HCT116 (cell line): ENCODE data around the gene BTBD10. TPM values are rescaled to one million over a fixed set of nuclear protein-coding genes. Genes with fewer than 3 reads are reported as not detected.
A peak's percentile ranks its signal among the peaks of the same experiment; 100 is the strongest.

Source experiments
- ATAC-seq: fragments of 200-7000 bp; cut with Tn5 transposase; 2 replicates; pipeline ENCODE4 v1.9.1; 2020; ENCODE audit warnings: mild to moderate bottlenecking, moderate library complexity
- BruUV-seq: library from RNA; stranded (reverse); fragments of 400-500 nt; replicated peaks from 2 replicates; lab custom pipeline; 2021; lab: Mats Ljungman, UMichigan
- CTCF ChIA-PET: fragments of 300-600 bp; sonication (Branson Sonifier 250); formaldehyde crosslinking; loops from one replicate; lab custom pipeline; 2021; ENCODE audit warnings: antibody characterized with exemption; lab: Charles Lee
- POLR2A ChIA-PET: fragments of 300-600, 350-600 bp; sonication (Branson Sonifier 250); formaldehyde crosslinking; loops from one replicate; lab custom pipeline; 2021; ENCODE audit warnings: antibody characterized with exemption; lab: Charles Lee
- RAD21 ChIA-PET, 2 experiments: fragments of 300-600 bp; sonication (Branson Sonifier 250); formaldehyde crosslinking; loops; one replicate each; lab custom pipeline; 2023; ENCODE audit warnings: low total read pairs in 2 of 2; ENCODE audit not compliant: uncharacterized antibody in 2 of 2, unreplicated experiment in 2 of 2, low non-redundant PET in 1 of 2; lab: Charles Lee
- DNase-seq: peaks from one replicate; pipeline ENCODE4 v3.0.0-alpha.2; 2010; ENCODE audit warnings: low read depth, low spot score
- H2AFZ ChIP-seq: fragments of 200-600 bp; shearing (Covaris generic), sonication (generic); 2 replicates; pipeline ENCODE4 v1.6.1; 2017; ENCODE audit warnings: low read depth, mixed run types, mixed read lengths, antibody characterized with exemption, low read length; ENCODE audit not compliant: poor library complexity, severe bottlenecking
- H3K27ac ChIP-seq: 2 replicates; pipeline ENCODE4 v1.5.1; 2012; ENCODE audit warnings: low read depth, low read length
- H3K27me3 ChIP-seq: fragments of 200-600 bp; sonication (generic); 2 replicates; pipeline ENCODE4 v1.6.1; 2016; ENCODE audit warnings: mixed run types, low read length, mixed read lengths; ENCODE audit not compliant: insufficient read depth
- H3K36me3 ChIP-seq, 2 experiments: fragments of 200-500 bp in 1 of 2; fragments of 200-600 bp in 1 of 2; sonication (Bioruptor generic) in 1 of 2; sonication (generic) in 1 of 2; 2 replicates each; pipeline versions ENCODE4 v1.5.1 to v1.6.1; 2014 to 2016; ENCODE audit warnings: low read length in 2 of 2, inconsistent platforms in 1 of 2, mixed read lengths in 1 of 2, mixed run types in 1 of 2; ENCODE audit not compliant: insufficient read depth in 2 of 2, control insufficient read depth in 1 of 2
- H3K4me1 ChIP-seq, 2 experiments: fragments of 200-600 bp in 1 of 2; sonication (generic) in 1 of 2; 2 replicates each; pipeline versions ENCODE4 v1.5.1 to v1.6.1; 2012 to 2017; ENCODE audit warnings: low read length in 2 of 2, inconsistent platforms in 1 of 2, mild to moderate bottlenecking in 1 of 2, mixed read lengths in 1 of 2, mixed run types in 1 of 2, moderate library complexity in 1 of 2; ENCODE audit not compliant: insufficient read depth in 2 of 2, control insufficient read depth in 1 of 2
- H3K4me2 ChIP-seq: fragments of 200-600 bp; sonication (generic); 2 replicates; pipeline ENCODE4 v1.6.1; 2017; ENCODE audit warnings: mixed run types, low read length, mixed read lengths
- H3K4me3 ChIP-seq, 2 experiments: fragments of 200-600 bp in 1 of 2; sonication (generic) in 1 of 2; replicated peaks in 1 of 2; 2 replicates each; pipeline ENCODE4 v1.5.1; 2011 to 2016; ENCODE audit warnings: low read length in 2 of 2, control low read depth in 1 of 2, low read depth in 1 of 2, mild to moderate bottlenecking in 1 of 2, mixed read lengths in 1 of 2, mixed run types in 1 of 2
- H3K79me2 ChIP-seq: fragments of 200-600 bp; sonication (generic); 2 replicates; pipeline ENCODE4 v1.6.1; 2017; ENCODE audit warnings: mild to moderate bottlenecking, mixed run types, low read length, moderate library complexity, mixed read lengths; ENCODE audit not compliant: insufficient read depth
- H3K9ac ChIP-seq: fragments of 200-600 bp; sonication (generic); 2 replicates; pipeline ENCODE4 v1.6.1; 2016; ENCODE audit warnings: low read length, mixed read lengths
- H3K9me2 ChIP-seq: fragments of 200-600 bp; sonication (generic), shearing (Covaris generic); 2 replicates; pipeline ENCODE4 v1.6.1; 2017; ENCODE audit warnings: mixed run types, mild to moderate bottlenecking, moderate library complexity; ENCODE audit not compliant: insufficient read depth
- H3K9me3 ChIP-seq, 2 experiments: fragments of 200-500 bp in 1 of 2; fragments of 200-600 bp in 1 of 2; sonication (Bioruptor generic) in 1 of 2; sonication (generic) in 1 of 2; 2 replicates each; pipeline ENCODE4 v1.6.1; 2014 to 2017; ENCODE audit warnings: low read length in 2 of 2, mixed read lengths in 2 of 2, inconsistent platforms in 1 of 2, low read depth in 1 of 2, mild to moderate bottlenecking in 1 of 2, mixed run types in 1 of 2, moderate library complexity in 1 of 2; ENCODE audit not compliant: control insufficient read depth in 1 of 2, insufficient read depth in 1 of 2
- H4K20me1 ChIP-seq: fragments of 200-600 bp; sonication (generic), shearing (Covaris generic); 2 replicates; pipeline ENCODE4 v1.6.1; 2017; ENCODE audit warnings: mixed run types, mild to moderate bottlenecking, moderate library complexity; ENCODE audit not compliant: insufficient read depth
- ATF3 ChIP-seq: IDR thresholded peaks from 2 replicates; pipeline ENCODE4 v1.6.1; 2012
- CTCF ChIP-seq, 3 experiments: fragments of 200-600 bp in 1 of 3; sonication (generic) in 1 of 3; IDR thresholded peaks in 2 of 3; conservative IDR thresholded peaks in 1 of 3; 2 replicates each; pipeline ENCODE4 v1.5.1; 2012 to 2017; ENCODE audit warnings: low read depth in 2 of 3, low read length in 2 of 3, antibody characterized with exemption in 1 of 3, borderline replicate concordance in 1 of 3, control low read depth in 1 of 3, mild to moderate bottlenecking in 1 of 3, mixed read lengths in 1 of 3, mixed run types in 1 of 3, moderate library complexity in 1 of 3; ENCODE audit not compliant: insufficient read depth in 1 of 3
- ELF1 ChIP-seq: IDR thresholded peaks from 2 replicates; pipeline ENCODE4 v1.6.1; 2012; ENCODE audit warnings: low read depth, borderline replicate concordance
- MAX ChIP-seq: IDR thresholded peaks from 2 replicates; pipeline ENCODE4 v1.6.1; 2012
- RAD21 ChIP-seq: IDR thresholded peaks from 2 replicates; pipeline ENCODE4 v1.6.1; 2012; ENCODE audit warnings: low read depth, mild to moderate bottlenecking
- REST ChIP-seq: IDR thresholded peaks from 2 replicates; pipeline ENCODE4 v1.6.1; 2012; ENCODE audit warnings: low read depth
- SP1 ChIP-seq: IDR thresholded peaks from 2 replicates; pipeline ENCODE4 v1.6.1; 2012; ENCODE audit warnings: low read depth
- TCF7L2 ChIP-seq: IDR thresholded peaks from 2 replicates; pipeline ENCODE4 v1.7.0; 2011; ENCODE audit warnings: borderline replicate concordance, inconsistent platforms; ENCODE audit not compliant: insufficient read depth, insufficient read length; ENCODE audit errors: extremely low read depth
- ZBTB33 ChIP-seq: IDR thresholded peaks from 2 replicates; pipeline ENCODE4 v1.6.1; 2011; ENCODE audit warnings: mild to moderate bottlenecking, low read length, moderate library complexity; ENCODE audit not compliant: insufficient replicate concordance; ENCODE audit errors: extremely low read depth
- ZNF274 ChIP-seq: fragments of 200-500 bp; sonication (Bioruptor generic); IDR thresholded peaks from 2 replicates; pipeline ENCODE4 v1.6.1; 2014; ENCODE audit warnings: mild to moderate bottlenecking, low read depth, low read length, inconsistent platforms
- intact Hi-C: fragments of 100-400 bp; cut with micrococcal nuclease; formaldehyde crosslinking; loops from 2 replicates; pipeline ENCODE4 v1.10.0; 2022
- total RNA-seq: library from RNA; stranded (reverse); gene quantifications from one replicate; pipeline ENCODE4 v1.2.1, GENCODE V29; 2021; ENCODE audit not compliant: unreplicated experiment

Gene BTBD10
- total RNA-seq, 1 experiment from 2014 or later, result 17.0 TPM

GRCh38 chr11:13355191-13355590, 107.8 kb downstream of the BTBD10 start:
- intact Hi-C loops, result loop anchor here (10.0 kb wide), 1 partner anchor 890 kb away; no protein-coding TSS in a partner anchor
- no peaks in the 10 kb centered on the region for H3K27me3 ChIP-seq
- no peaks in the 10 kb centered on the region for H3K36me3 ChIP-seq
- no TSS peak for BruUV-seq
- RAD21 ChIA-PET, result no interaction called here
- H3K4me3 ChIP-seq, result no peak overlapping the region
- no peak for ATAC-seq
- H3K27ac ChIP-seq, result no peak overlapping the region
- H3K4me2 ChIP-seq, result no peak overlapping the region
- CTCF ChIA-PET, result interaction anchor here (1.3 to 1.6 kb wide), 3 partner anchors 17 to 30 kb away, joined by 3 to 7 read pairs (median 6); no protein-coding TSS in a partner anchor
- TF ChIP-seq REST, result no peak
- H4K20me1 ChIP-seq, result no peaks in the 10 kb centered on the region
- no peak overlapping the region for H2AFZ ChIP-seq
- H3K79me2 ChIP-seq, result no peaks in the 10 kb centered on the region
- peaks cover 0 to 7% of the 10 kb centered on the region in 2 experiments; a peak in 1 of 4 replicates for H3K4me1 ChIP-seq
- POLR2A ChIA-PET, result no interaction called here
- H3K9me3 ChIP-seq, result no peaks in the 10 kb centered on the region
- no peak for DNase-seq
- H3K9me2 ChIP-seq, result no peaks in the 10 kb centered on the region
- no peak overlapping the region for H3K9ac ChIP-seq

- no peaks in the 10 kb centered on the region for H3K9me2 ChIP-seq
- no peak overlapping the region for H2AFZ ChIP-seq
- POLR2A ChIA-PET, result no interaction called here
- no peak for DNase-seq
- TF ChIP-seq TCF7L2 (no peak), ATF3 (no peak), CTCF (IDR thresholded peaks at IDR 0.05 in 2 of 3, conservative IDR thresholded peaks at IDR 0.05 in 1 of 3; ENCODE audit: borderline replicate concordance in 1 of 3, insufficient read depth in 1 of 3, low read depth in 2 of 3, low read length in 2 of 3) (peak; percentile 33 to 58 (median 57); a peak in 5 of 6 replicates), SP1 (no peak), ELF1 (no peak), RAD21 (peak; percentile 59), ZNF274 (no peak), ZBTB33 (no peak), MAX (no peak)
- TF ChIP-seq, all 23 proteins: peak for 2
- no peak overlapping the region for H3K4me2 ChIP-seq
- H3K9me3 ChIP-seq, result no peaks in the 10 kb centered on the region
- BruUV-seq, result no TSS peak
- ChIA-PET RAD21 (no interaction called here), CTCF (interaction anchor here (0.7 to 1.6 kb wide), 11 partner anchors 9 to 144 kb away, joined by 3 to 7 read pairs (median 5); no protein-coding TSS in a partner anchor)
- no peak overlapping the region for H3K27ac ChIP-seq
- no peaks in the 10 kb centered on the region for H3K79me2 ChIP-seq
- H3K27me3 ChIP-seq, result no peaks in the 10 kb centered on the region
- H3K9ac ChIP-seq, result no peak overlapping the region
- H3K36me3 ChIP-seq, result no peaks in the 10 kb centered on the region
- peak; percentile 87 for ATAC-seq
- peaks cover 0 to 7% of the 10 kb centered on the region in 2 experiments; a peak in 1 of 4 replicates for H3K4me1 ChIP-seq
- no peak overlapping the region for H3K4me3 ChIP-seq
- H4K20me1 ChIP-seq, result no peaks in the 10 kb centered on the region
- intact Hi-C loops, result loop anchor here (10.0 kb wide), 1 partner anchor 890 kb away; no protein-coding TSS in a partner anchor
Observed at GRCh38 chr11:13354335-13354734, 108.7 kb downstream of the BTBD10 start.
